ENCODE results near the gene RPH3AL.

DNA sequence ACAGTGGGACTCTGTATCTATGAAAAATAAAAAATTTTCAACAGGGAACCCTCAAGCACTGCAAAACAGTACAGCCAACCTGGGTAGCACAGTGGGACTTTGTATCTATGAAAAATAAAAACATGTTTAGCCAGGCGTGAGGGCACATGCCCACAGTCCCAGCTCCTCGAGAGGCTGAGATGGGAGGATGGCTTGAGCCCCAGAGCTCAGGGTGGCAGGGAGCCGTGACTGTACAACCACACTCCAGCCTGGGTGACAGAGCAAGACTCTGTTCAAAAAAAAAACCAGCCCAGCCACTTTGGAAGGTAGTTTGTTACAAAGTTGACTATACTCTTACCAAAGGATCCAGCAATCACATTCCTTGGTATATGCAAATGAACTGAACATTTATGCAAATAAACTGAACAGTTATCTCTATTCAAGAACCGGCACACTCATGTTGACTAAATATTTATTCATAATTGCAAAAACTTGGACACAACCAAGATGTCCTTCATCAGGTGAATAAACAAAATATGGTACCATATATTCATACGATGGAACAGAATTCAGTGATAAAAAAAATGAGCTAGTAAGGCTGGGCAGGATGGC is 5.2 kb downstream of the RPH3AL start:
- TF ChIP-seq, protein P1, sequence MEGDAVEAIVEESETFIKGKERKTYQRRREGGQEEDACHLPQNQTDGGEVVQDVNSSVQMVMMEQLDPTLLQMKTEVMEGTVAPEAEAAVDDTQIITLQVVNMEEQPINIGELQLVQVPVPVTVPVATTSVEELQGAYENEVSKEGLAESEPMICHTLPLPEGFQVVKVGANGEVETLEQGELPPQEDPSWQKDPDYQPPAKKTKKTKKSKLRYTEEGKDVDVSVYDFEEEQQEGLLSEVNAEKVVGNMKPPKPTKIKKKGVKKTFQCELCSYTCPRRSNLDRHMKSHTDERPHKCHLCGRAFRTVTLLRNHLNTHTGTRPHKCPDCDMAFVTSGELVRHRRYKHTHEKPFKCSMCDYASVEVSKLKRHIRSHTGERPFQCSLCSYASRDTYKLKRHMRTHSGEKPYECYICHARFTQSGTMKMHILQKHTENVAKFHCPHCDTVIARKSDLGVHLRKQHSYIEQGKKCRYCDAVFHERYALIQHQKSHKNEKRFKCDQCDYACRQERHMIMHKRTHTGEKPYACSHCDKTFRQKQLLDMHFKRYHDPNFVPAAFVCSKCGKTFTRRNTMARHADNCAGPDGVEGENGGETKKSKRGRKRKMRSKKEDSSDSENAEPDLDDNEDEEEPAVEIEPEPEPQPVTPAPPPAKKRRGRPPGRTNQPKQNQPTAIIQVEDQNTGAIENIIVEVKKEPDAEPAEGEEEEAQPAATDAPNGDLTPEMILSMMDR (IDR thresholded peaks at IDR 0.05) = no peak
- TF ChIP-seq ZFX (IDR thresholded peaks at IDR 0.05; ENCODE audit: borderline replicate concordance) = no peak

Data from 22Rv1 (cell line).